ENCODE data around the gene IFNA14.
"Not testable (repeated sequence)": the region's sequence is repeated elsewhere in the genome, so short reads cannot be mapped to it uniquely, and the experiment has no call there.

The IFNA14 gene

DNA sequence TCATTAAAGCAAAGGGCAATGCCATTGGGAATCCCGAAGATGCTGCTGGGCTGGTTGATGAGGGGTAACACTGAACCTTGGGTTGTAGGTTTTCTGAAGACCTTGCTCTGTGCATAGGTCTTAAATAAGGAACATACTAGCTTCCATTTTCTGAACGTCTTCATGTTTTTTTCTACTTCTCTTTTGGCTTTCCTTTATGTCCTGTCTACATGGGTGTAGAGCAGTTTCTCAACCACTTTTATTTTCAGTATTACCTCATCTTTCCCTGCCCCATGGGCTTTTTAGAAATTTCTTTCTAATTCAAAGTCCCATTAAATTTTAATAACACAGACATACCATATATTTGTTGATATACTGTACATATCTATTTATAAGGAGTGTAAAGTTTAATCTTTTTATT lies at the start of gene IFNA14:
IFNA14 (minus strand) TSS at position 95 of the 400 bp plus-strand sequence; CDS start at position 25, 70 bp downstream.
- no peak for DNase-seq

DNA sequence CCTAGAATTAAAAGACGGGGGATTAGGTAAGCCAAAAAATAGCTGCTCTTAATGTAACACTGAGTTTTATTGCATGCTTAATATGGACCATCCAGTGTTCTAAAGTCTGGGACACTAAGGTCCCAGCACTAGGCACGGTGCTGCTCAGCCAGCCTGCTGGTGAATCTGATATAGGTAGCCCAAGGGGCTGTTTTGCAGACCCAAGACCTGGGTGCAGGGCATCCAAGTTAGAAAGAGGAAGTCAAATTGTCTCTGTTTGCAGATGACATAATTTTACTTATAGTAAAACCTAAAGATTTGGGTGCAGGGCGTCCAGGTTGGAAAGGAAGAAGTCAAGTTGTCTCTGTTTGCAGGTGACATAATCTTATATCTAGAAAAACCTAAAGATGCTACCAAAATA lies 47.5 kb upstream of the IFNA14 start:
- DNase-seq: no peak

DNA sequence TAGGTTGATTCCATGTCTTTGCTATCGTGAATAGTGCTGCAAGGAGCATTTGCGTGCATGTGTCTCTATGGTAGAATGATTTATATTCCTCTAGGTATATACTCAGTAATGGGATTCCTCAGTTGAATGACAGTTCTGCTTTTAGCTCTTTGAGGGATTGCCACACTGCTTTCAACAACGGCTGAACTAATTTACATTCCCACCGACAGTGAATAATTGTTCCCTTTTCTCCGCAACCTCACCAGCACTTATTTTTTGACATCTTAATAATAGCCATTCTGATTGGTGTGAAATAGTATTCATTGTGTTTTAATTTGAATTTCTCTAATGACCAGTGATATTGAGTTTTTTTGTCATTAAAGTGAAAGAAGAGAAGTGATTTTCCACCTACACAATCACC lies 46.9 kb upstream of the IFNA14 start:
- DNase-seq: no peak

DNA sequence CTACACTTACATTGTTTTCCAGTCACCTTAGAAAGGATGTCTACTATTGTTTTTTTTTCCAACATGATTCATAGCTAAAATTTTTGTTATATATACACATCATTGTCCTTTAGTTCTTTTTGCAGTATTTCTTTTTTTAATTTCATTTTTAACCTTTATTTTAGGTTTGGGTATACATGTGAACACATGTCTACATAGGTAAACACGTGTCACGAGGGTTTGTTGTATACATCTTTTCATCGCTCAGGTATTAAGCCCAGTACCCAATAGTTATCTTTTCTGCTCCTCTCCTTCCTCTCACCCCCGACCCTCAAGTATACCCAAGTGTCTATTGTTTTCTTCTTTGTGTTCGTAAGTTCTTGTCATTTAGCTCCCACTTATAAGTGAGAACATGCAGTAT lies 46.3 kb upstream of the IFNA14 start:
- no peak for DNase-seq

DNA sequence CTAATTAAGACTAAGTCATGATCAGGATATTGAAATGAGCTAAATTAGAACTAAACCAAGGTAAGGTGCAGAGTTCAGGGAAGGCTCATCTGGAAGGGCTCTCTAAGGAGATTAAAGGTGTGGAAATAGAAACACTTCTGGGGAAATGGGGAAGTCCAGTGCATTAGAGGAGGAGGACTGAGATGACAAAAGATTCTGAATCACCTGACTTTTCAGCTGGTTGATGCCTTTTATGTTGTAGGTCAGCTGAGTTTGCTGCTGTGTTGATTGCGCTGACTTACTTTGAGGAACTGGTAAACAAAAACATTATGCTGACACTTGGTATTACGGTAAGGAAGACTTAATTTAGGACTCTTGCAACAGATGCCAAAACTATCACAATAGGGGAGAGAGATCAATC lies 41.5 kb upstream of the IFNA14 start:
- DNase-seq: no peak

DNA sequence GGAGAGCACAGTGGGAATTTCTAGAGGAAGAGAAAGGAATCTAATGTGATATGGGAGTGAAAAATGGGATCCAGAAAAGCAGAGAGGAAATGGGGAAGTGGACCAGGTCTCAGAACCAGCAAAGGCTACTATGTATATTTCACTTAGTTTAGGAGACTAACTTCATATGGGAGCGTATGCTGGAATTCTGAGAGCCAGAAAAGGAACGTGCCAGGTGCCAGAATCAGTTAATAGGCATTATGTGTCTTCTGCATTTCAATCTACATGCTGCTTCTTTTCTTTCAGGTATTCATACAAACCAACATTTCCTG lies 28.5 kb upstream of the IFNA14 start:
- DNase-seq: no peak

DNA sequence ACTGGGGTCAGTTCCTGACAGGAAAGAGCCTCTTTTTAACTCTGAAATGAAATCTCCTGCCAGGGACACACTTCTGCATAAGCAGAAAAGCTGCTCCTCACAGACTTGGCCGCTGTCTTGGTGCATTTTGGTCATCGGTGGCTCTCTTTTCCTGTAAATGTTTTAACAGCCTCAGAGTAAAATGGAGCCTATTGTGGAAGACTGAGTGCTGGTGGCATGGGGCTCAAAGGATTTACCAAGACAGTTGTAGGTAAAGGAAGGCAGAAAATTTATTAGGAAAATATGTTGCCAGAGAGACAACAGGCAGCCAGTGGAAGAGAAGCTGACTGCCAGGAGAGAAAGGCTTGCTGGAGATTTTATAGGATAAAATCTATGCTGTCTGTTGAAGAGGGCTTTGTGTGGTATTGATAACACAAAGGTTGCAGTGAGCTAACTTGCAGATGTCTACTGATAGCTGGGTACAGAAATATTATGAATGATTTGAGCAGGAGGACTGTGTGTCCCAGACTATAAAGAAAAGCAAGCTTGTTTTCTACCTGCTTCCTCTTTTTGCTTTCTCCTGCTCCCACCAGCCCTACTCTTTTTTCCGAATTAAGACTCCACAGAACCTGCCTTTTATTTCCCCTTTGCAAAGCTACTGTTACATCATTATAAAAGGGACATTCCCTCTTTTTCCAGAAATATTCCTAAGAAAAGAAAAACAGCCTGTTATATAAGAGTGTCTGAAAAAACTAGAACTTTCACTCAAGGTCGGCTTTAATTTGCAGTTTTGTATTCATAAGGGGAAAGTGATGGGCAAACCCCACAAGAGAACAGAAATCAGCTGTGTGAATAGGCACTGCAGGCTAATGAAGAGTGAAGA lies 27.9 kb upstream of the IFNA14 start:
- DNase-seq: no peak

DNA sequence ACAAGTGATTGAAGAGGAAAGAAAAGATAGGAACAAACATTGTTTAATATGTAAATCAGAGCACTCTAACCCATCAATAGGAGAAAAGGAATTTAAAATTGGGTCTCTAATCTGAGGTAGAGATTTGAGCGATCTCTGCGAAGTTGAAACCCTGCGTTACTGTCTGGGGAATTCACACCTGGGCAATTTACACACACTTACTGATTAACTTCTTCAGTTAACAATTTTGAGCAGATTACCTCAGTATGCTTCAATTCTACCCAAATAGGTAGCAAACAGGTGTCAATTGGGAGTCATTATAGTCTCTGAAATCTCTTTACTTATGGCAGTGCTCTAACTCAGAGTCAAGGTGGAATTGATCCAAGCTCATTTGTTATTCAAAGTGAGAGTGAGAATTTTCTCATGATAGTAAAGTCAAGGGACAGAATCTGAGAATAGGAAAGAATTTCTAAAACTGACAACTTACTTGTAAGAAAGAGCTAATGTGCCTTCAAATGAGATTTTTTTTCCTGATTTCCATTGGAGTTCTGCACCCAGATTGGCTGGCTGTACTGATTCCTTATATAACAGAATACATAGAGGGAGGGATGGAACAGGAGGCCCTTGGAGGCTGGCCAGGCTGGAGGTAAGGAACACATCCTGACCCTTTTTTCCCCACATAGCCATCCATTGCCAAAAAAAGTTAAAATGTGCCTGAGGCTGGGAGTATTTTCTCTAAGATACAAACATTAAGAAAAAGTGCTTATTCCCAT lies 27.1 kb upstream of the IFNA14 start:
- no peak for DNase-seq

DNA sequence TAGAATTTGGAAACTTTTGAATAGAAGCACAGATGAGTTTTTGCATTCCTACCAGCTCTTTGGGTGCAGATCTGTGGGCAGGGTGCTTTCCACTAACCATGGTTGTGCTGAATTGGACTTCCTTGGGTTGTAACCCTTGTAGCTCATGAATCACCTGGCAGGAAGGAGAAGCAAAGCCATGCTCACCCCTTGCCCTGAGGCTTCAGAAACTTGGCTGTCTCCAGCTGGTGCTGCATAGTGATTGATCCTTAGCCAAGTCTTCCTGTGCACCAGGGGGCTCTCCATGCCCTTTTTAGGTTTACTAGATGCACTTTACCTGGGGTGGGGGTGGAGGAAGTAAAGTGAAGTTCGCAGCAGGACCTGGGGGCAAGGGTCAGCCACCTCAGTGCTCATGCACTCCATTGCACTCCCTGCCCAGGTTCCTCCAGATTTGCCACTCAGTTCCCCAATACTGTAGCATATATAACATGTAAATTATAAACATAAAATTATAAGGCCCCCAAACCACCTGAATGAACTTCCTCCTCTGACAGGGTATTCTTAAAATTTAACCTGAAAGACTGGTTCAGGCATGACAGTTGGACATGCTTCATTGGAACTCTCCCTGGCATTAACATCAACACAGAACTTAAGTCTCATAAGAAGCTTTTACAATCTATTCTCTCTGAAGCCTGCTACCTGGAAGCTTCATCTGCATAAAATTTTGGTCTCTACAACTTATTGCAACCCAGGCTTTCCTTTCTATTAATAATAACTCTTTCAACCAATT lies 25.8 kb upstream of the IFNA14 start:
- no peak for DNase-seq

DNA sequence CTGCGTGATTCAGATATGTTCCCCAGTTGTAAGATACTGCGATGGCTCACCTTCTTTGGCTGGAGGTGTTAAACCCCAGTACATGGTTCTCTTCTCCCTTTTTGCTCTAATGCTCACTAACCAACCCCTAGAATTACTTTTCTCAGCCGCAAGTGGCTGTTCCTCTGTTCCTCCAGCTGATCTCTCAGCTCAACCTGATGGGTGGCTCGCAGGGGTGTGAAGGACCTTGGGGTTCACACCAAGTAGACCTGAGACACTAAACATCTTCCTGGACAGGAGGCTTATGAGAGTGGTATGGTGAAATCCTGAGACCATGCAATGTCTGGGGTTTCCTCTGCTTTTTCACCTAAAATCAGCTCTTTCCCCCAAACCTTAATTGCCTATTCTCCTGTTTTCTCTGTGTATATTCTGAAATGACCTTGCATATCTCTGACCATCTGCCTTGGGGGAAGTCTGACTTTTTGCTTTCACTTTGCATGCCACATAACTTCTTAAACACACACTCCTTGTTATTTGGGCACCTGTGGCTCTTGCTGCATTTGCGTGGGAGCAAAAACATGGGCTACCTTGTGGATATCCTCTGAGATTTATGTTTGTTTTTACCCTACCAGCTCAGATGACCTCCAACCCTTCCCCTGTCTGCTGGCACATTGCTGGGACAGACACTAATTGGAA lies 15.9 kb upstream of the IFNA14 start:
- DNase-seq: no peak

DNA sequence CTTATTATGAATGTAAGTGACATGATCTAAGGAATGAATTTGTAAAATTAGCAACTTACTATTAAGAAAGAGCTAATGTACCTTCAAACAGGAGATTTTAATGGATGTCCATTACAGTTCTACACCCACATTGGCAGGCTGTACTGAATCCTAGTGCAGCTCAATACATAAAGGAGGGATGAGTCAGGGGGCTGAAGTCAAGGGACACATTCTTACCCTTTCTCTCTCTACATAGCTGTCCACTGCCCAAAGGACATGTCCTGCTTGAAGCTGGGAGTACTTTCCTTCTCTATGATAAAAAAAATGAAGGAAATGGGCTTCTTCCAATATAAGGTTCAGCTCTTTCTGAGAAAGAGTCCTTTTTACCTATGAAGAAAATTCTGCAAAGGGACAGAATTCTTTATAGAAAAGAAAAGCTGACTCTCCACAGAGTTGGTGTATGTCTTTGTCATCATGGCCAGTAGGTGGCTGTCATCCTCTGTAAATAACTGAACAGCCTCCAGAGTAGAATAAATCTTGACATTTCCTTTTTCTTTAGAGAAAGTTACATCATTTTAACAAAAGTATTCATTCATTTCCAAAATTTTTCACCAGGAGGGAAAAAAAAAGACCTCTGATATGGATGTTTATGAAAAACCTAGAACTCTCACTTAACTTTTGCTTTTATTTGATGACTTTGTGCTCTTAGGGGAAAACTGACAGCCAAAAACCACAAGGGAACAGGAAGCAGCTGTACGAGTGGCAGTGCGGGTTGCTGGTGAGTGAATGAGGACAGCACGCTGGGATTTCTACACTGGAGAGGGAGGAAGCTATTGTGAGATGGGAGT lies 13.1 kb upstream of the IFNA14 start:
- DNase-seq: peak; percentile 19

DNA sequence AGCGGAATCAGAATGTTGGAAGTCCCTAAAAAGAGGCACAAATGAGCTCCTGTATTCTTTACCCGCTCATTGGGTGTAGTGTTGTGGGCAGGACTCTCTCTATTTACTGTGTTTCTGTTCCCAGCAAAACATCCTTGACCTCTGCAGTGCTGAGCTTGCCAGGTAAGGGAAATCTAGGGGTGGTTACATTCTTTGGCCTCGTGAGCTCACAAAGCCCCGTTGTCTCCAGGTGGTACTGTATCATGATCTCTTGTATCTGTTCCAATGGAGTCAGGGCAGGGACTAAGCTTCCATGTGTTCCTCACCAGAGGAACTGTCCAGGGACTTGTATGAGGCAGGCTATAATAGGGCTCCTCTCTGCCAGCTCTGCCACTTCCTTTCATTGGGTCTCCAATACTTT lies 11.8 kb upstream of the IFNA14 start:
- no peak for DNase-seq

DNA sequence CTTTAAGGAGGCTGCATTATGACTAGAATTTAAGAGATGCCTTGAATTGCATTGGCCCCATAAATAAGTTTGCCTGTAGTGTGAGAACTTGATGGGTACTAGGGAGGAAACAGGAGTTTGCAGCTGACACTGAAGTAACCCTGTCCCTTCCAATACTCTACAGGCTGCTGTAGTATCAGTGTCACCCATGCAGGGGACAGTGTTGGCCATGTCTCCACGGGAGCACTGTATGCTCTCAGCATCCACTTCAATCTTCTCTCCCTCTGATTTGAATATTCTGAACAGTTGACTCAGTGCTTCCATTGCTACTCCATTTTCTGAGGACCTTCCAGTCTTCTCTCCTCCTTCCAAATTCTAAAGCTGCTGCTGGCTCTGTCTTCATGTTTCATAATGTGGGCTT lies 11.4 kb upstream of the IFNA14 start:
- DNase-seq: no peak

DNA sequence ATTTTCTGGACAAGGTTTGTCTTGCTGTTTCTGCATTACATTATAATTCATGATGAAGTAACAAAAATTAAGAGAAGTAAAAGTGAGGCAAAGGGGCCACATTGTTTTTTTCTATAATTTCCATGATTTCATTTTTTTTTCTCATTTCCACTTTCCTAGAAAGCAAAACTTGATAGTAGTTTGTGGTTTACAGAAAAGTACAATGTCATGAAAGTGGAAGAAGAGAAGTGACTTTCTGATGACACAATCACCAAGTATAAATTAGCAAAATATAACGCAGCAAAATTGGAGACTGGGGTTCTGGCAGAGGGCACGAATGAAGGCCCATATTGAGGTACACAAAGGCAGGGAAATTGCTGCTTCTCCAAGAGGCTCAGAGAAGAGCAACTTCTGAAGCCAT lies 5.0 kb upstream of the IFNA14 start:
- DNase-seq: no peak

DNA sequence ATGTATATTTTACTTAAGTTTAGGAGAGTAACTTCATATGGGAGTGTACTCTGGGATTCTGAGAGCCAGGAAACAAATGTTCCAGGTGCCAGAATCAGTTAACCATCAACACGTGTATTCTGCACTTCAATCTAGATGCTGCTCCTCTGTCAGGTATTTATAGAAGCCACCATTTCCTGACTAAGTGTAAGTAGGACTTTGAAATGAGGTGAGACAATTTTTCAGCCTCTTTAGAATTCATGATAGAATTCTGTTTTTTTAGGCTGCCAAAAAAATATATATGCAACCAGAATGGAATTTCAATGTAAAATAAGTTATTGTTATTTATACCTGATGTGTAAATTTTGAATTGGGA lies 3.5 kb downstream of the IFNA14 start:
- not testable (repeated sequence) for DNase-seq

DNA sequence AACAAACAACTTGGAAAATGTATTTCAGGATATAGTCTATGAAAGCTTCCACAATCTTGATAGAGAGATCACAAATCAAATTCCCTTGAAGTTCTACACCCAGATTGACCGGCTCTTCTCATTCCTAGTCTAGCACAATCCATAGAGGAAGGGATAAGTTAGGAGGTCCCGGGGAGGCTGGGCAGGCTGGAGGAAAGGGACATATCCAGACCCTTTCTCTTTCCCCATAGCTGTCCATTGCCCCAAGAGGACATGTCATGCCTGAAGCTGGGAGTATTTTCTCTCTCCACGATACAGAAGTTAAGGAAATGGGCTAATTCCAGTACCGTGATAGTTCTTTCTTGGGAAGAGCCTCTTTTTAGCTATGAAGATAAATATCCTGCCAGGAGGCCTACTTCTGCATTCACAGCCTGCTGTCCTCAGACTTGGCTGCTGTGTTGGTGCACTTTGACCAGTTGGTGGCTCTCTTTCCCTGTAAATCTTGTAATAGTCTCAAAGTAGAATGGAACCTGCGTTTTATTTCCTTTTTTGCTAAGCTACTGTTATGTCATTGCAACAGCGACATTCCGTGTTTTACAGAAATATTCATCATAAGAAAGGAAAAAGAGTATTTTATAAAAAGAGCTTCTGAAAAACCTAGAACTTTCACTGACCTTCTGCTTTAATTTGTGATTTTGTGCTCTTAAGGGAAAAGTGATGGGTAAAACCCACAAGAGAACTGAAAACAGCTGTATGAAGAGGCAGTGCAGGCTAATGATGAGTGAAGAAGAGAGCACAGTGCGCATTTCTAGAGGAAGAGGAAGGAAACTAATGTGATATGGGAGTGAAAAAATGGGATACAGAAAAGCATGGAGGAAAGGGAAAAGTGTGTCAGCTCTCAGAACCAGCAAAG lies 4.1 kb downstream of the IFNA14 start:
- DNase-seq: peak; percentile 14

DNA sequence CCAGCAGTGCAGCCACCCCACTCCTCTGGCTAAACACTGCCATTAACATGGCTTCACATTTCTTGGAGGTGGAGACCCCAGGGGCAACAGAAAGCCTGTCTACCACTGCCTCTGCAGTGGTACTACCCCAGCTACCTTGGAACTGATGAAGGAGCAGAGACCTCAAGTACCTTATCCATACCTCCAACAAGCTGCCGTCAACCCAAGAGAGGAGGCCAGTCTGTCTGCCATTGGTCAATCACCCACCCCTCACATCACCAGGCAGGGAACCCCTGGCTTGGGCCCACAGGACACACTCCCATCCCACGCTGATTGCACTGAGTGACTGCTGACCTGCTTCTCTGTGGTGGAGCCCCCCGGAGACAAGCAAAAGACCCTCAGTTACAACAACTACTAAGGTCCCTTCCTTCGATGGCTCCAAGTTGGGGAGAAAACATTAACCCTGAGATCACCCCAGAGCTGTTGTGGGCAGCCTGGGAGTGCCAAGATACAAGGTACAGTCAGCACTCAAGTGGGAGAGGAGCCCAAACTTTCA lies 5.6 kb downstream of the IFNA14 start:
- DNase-seq: no peak

DNA sequence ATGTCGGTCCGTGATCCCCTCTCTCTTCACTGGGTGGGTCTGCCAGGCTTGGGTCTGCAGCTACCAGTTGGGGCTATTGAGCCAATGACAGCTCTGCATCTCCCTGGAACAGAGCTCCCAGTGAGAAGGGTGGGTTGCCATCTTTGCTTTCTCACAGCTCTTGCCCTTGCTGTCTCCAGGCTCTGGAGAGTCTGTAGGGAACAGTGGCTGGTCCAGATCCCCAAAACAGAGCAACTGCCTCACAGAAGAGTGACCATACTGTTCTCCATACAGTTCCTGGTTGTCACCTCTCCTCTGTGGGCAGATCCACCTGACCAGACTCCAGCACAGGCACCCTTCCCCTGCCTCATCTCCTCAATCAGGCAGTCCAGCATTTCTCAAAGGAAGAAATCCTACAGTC lies 6.5 kb downstream of the IFNA14 start:
- no peak for DNase-seq

DNA sequence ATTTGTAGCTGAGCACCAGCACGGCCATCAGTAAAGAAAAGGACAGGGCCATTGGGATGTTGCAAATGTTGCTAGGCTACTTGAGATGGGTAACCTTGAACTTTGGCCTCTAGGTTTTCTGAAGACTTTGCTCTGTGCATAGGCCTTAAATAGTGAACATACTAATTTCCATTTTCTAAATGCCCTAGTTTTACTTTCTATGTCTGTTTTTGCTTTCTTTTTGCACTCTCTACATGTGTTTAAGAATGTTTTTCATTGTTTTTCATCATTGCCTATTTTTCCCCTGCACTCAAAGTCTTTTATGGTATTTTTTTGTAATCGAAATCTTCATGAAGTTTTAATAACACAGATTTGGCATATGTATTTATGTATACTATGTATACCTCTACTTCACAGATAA lies 11.7 kb downstream of the IFNA14 start, which contains the start of gene IFNA17:
IFNA17 (minus strand) TSS at position 101 of the 400 bp plus-strand sequence; CDS start at position 52, 49 bp downstream.
- no peak for DNase-seq

DNA sequence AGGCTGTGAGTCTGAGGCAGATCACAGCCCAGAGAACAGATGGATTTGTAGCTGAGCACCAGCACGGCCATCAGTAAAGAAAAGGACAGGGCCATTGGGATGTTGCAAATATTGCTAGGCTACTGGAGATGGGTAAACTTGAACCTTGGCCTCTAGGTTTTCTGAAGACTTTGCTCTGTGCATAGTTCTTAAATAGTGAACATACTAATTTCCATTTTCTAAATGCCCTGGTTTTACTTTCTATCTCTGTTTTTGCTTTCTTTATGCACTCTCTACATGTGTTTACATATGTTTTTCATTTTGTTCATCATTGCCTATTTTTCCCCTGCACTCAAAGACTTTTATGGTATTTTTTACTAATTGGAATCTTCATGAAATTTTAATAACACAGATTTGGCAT lies 22.6 kb downstream of the IFNA14 start, which contains the start of gene IFNA16:
IFNA16 (minus strand) TSS at position 101 of the 400 bp plus-strand sequence; CDS start at position 95, 6 bp downstream.
- DNase-seq: not testable (repeated sequence)
